Astrocyte (in vitro differentiated cells and primary cell): ENCODE measurements around the gene PIGX.

Source experiments
- CTCF ChIP-seq: IDR thresholded peaks from 2 replicates; pipeline ENCODE4 v1.5.1; 2011; ENCODE audit warnings: low read depth, mild to moderate bottlenecking, inconsistent platforms, low read length, moderate library complexity; ENCODE audit not compliant: insufficient read depth
- EZH2 ChIP-seq: IDR thresholded peaks from 2 replicates; pipeline ENCODE4 v1.6.1; 2012; ENCODE audit warnings: mild to moderate bottlenecking, low read length, inconsistent platforms; ENCODE audit not compliant: insufficient read depth

- TF ChIP-seq CTCF (no peak), EZH2 (no peak)
These were observed 5.4 kb upstream of the PIGX start for GRCh38 chr3:196706731-196707130.
